Stimulated activated CD4-positive, alpha-beta T cell treated with anti-CD3 and anti-CD28 coated beads, Interleukin-2, amount 100 ng/mL, for 48 hours (primary cell): ENCODE measurements around the gene WBP2NL.

Experiments
- DNase-seq, 2 donors: peaks; one replicate each; pipeline ENCODE4 v3.0.0-alpha.2; 2020

The WBP2NL gene

GRCh38 chr22:42074846-42075676 lies 76.5 kb downstream of the WBP2NL start:
- no peak for DNase-seq

- DNase-seq, result no peak
Observed at GRCh38 chr22:42076764-42077485, 78.3 kb downstream of the WBP2NL start.

- no peak for DNase-seq
Observed at GRCh38 chr22:42077486-42078125, 79.0 kb downstream of the WBP2NL start.
